GM12873 (cell line): ENCODE measurements around the gene GBA2.
A peak's percentile ranks its signal among the peaks of the same experiment; 100 is the strongest.

Experiments used
- CTCF ChIP-seq: IDR thresholded peaks from 2 replicates; pipeline ENCODE4 v1.5.1; 2012; ENCODE audit warnings: low read depth, mild to moderate bottlenecking, moderate library complexity, low read length, control low read depth; ENCODE audit not compliant: insufficient read depth; ENCODE audit errors: missing control alignments

GBA2 gene

GRCh38 chr9:35791297-35791921 is 42.4 kb upstream of the GBA2 start, which contains the start of gene NPR2:
NPR2 (plus strand) TSS chr9:35791591; CDS start chr9:35792409, 818 bp downstream.
- no peak for TF ChIP-seq CTCF

GRCh38 chr9:35790385-35791296 is 41.6 kb upstream of the GBA2 start:
- TF ChIP-seq CTCF, result peak; percentile 88

- TF ChIP-seq CTCF, result no peak
Observed at GRCh38 chr9:35790025-35790384, 41.0 kb upstream of the GBA2 start.

GRCh38 chr9:35789541-35789940 is 40.5 kb upstream of the GBA2 start:
- TF ChIP-seq CTCF, result no peak

GRCh38 chr9:35783418-35783817 is 34.4 kb upstream of the GBA2 start:
- TF ChIP-seq CTCF, result no peak

- no peak for TF ChIP-seq CTCF
Observed at GRCh38 chr9:35781066-35781465, 32.0 kb upstream of the GBA2 start.

GRCh38 chr9:35778496-35778895 is 29.5 kb upstream of the GBA2 start:
- no peak for TF ChIP-seq CTCF
